IgD-negative memory B cell (primary cell): Measurements from ENCODE around the gene ARRB1. TPM values are rescaled to one million over a fixed set of nuclear protein-coding genes. Genes with fewer than 3 reads are reported as not detected.

ENCODE experiments used
- H3K27ac Mint-ChIP-seq, 3 donors: one replicate each; pipeline ENCODE4 v1.8.0; 2020 to 2022; ENCODE audit warnings: mild to moderate bottlenecking in 3 of 3, mixed read lengths in 3 of 3, moderate library complexity in 1 of 3
- H3K27me3 Mint-ChIP-seq: one replicate; pipeline ENCODE4 v1.8.0; 2021; ENCODE audit warnings: mixed read lengths
- H3K36me3 Mint-ChIP-seq: one replicate; pipeline ENCODE4 v1.8.0; 2020; ENCODE audit warnings: mild to moderate bottlenecking, mixed read lengths
- H3K4me1 Mint-ChIP-seq, 3 donors: one replicate each; pipeline ENCODE4 v1.8.0; 2020 to 2022; ENCODE audit warnings: mixed read lengths in 3 of 3, mild to moderate bottlenecking in 1 of 3
- H3K4me3 Mint-ChIP-seq, 4 donors: one replicate each; pipeline ENCODE4 v1.8.0; 2020 to 2022; ENCODE audit warnings: mild to moderate bottlenecking in 4 of 4, mixed read lengths in 4 of 4, moderate library complexity in 3 of 4
- H3K9me3 Mint-ChIP-seq, 3 donors: one replicate each; pipeline ENCODE4 v1.8.0; 2020 to 2021; ENCODE audit warnings: mixed read lengths in 3 of 3, mild to moderate bottlenecking in 1 of 3
- polyA plus RNA-seq: library from polyadenylated mRNA; unstranded; fragments of 300-500 nt; fragmentation: Illumina TruSeq; gene quantifications from one replicate; pipeline ENCODE4 v1.2.3, GENCODE V29; 2021

ARRB1 gene
- polyA plus RNA-seq, 1 donor from 2014 or later: 3.0 TPM

GRCh38 chr11:75264356-75264755 is 87.1 kb downstream of the ARRB1 start:
- Mint-ChIP-seq H3K4me3 (peak overlapping the region in 2 of 4 donors; percentile 57 to 70), H3K27me3 (no peaks in the 10 kb centered on the region), H3K27ac (peak overlapping the region in 2 of 3 donors; percentile 23 to 86), H3K36me3 (peaks cover 1% of the 10 kb centered on the region), H3K9me3 (no peaks in the 10 kb centered on the region), H3K4me1 (peaks cover 20 to 37% (median 26%) of the 10 kb centered on the region in 3 donors)

- peaks cover 20 to 37% (median 26%) of the 10 kb centered on the region in 3 donors for H3K4me1 Mint-ChIP-seq
- no peaks in the 10 kb centered on the region for H3K27me3 Mint-ChIP-seq
- H3K4me3 Mint-ChIP-seq: peak overlapping the region in 2 of 4 donors; percentile 57 to 70
- peak overlapping the region in 2 of 3 donors; percentile 23 to 86 for H3K27ac Mint-ChIP-seq
- no peaks in the 10 kb centered on the region for H3K9me3 Mint-ChIP-seq
- peaks cover 1% of the 10 kb centered on the region for H3K36me3 Mint-ChIP-seq
Observed at GRCh38 chr11:75263944-75264349, 87.5 kb downstream of the ARRB1 start.

- H3K27me3 Mint-ChIP-seq: no peaks in the 10 kb centered on the region
- peaks cover 20 to 37% (median 26%) of the 10 kb centered on the region in 3 donors for H3K4me1 Mint-ChIP-seq
- H3K36me3 Mint-ChIP-seq: peaks cover 1% of the 10 kb centered on the region
- no peaks in the 10 kb centered on the region for H3K9me3 Mint-ChIP-seq
- H3K27ac Mint-ChIP-seq: peak overlapping the region in 2 of 3 donors; percentile 23 to 86
- H3K4me3 Mint-ChIP-seq: peak overlapping the region in 3 of 4 donors; percentile 11 to 70 (median 57)
Observed at GRCh38 chr11:75262961-75263852, 88.3 kb downstream of the ARRB1 start.

- no peak overlapping the region for H3K27ac Mint-ChIP-seq
- peaks cover 1% of the 10 kb centered on the region for H3K36me3 Mint-ChIP-seq
- peaks cover 0 to 2% (median 0%) of the 10 kb centered on the region in 3 donors for H3K9me3 Mint-ChIP-seq
- no peak overlapping the region for H3K4me3 Mint-ChIP-seq
- peaks cover 20 to 35% (median 26%) of the 10 kb centered on the region in 3 donors for H3K4me1 Mint-ChIP-seq
- no peaks in the 10 kb centered on the region for H3K27me3 Mint-ChIP-seq
Observed at GRCh38 chr11:75262436-75262835, 89.0 kb downstream of the ARRB1 start.

- Mint-ChIP-seq H3K4me1 (peaks cover 20 to 35% (median 26%) of the 10 kb centered on the region in 3 donors), H3K9me3 (peaks cover 0 to 2% (median 0%) of the 10 kb centered on the region in 3 donors), H3K27me3 (no peaks in the 10 kb centered on the region), H3K27ac (peak overlapping the region in 2 of 3 donors; percentile 33 to 74), H3K4me3 (peak overlapping the region in 1 of 4 donors; percentile 65), H3K36me3 (peaks cover 1% of the 10 kb centered on the region)
Observed at GRCh38 chr11:75261902-75262361, 89.5 kb downstream of the ARRB1 start.

GRCh38 chr11:75260396-75261170 is 90.9 kb downstream of the ARRB1 start:
- peak overlapping the region in 1 of 3 donors; percentile 74 for H3K27ac Mint-ChIP-seq
- peaks cover 2% of the 10 kb centered on the region for H3K27me3 Mint-ChIP-seq
- peaks cover 2% of the 10 kb centered on the region for H3K36me3 Mint-ChIP-seq
- H3K9me3 Mint-ChIP-seq: peaks cover 0 to 2% (median 0%) of the 10 kb centered on the region in 3 donors
- no peak overlapping the region for H3K4me3 Mint-ChIP-seq
- H3K4me1 Mint-ChIP-seq: peaks cover 13 to 28% (median 21%) of the 10 kb centered on the region in 3 donors

- peaks cover 2% of the 10 kb centered on the region for H3K36me3 Mint-ChIP-seq
- no peak overlapping the region for H3K4me3 Mint-ChIP-seq
- peaks cover 2% of the 10 kb centered on the region for H3K27me3 Mint-ChIP-seq
- H3K4me1 Mint-ChIP-seq: no peaks in the 10 kb centered on the region
- peaks cover 0 to 10% (median 4%) of the 10 kb centered on the region in 3 donors for H3K9me3 Mint-ChIP-seq
- H3K27ac Mint-ChIP-seq: no peak overlapping the region
Observed at GRCh38 chr11:75254326-75254725, 97.1 kb downstream of the ARRB1 start.

- Mint-ChIP-seq H3K9me3 (peaks cover 0 to 8% (median 4%) of the 10 kb centered on the region in 3 donors), H3K27ac (no peak overlapping the region), H3K27me3 (peaks cover 6% of the 10 kb centered on the region), H3K36me3 (no peaks in the 10 kb centered on the region), H3K4me3 (no peak overlapping the region), H3K4me1 (peaks cover 0 to 3% (median 0%) of the 10 kb centered on the region in 3 donors)
Observed at GRCh38 chr11:75249704-75250103, 101.8 kb downstream of the ARRB1 start.

GRCh38 chr11:75248924-75249256 is 102.6 kb downstream of the ARRB1 start:
- Mint-ChIP-seq H3K4me3 (no peak overlapping the region), H3K4me1 (peaks cover 0 to 3% (median 0%) of the 10 kb centered on the region in 3 donors), H3K27ac (no peak overlapping the region), H3K9me3 (peaks cover 0 to 8% (median 4%) of the 10 kb centered on the region in 3 donors), H3K36me3 (no peaks in the 10 kb centered on the region), H3K27me3 (peaks cover 8% of the 10 kb centered on the region)

GRCh38 chr11:75246671-75247350 is 104.7 kb downstream of the ARRB1 start:
- Mint-ChIP-seq H3K4me3 (no peak overlapping the region), H3K9me3 (no peaks in the 10 kb centered on the region), H3K36me3 (no peaks in the 10 kb centered on the region), H3K27me3 (peaks cover 24% of the 10 kb centered on the region), H3K27ac (no peak overlapping the region), H3K4me1 (peaks cover 0 to 5% (median 3%) of the 10 kb centered on the region in 3 donors)

- H3K27me3 Mint-ChIP-seq: peaks cover 25% of the 10 kb centered on the region
Observed at GRCh38 chr11:75246006-75246670, 105.3 kb downstream of the ARRB1 start.

GRCh38 chr11:75245356-75246005 is 106.0 kb downstream of the ARRB1 start:
- Mint-ChIP-seq H3K36me3 (no peaks in the 10 kb centered on the region), H3K27me3 (peaks cover 25% of the 10 kb centered on the region), H3K4me3 (no peak overlapping the region), H3K4me1 (peaks cover 0 to 5% (median 3%) of the 10 kb centered on the region in 3 donors), H3K9me3 (no peaks in the 10 kb centered on the region), H3K27ac (peak overlapping the region in 2 of 3 donors; percentile 38 to 50)

More at GRCh38 chr11:75246006-75246670, 105.3 kb downstream of the ARRB1 start:
- Mint-ChIP-seq H3K4me3 (no peak overlapping the region), H3K27ac (no peak overlapping the region), H3K9me3 (no peaks in the 10 kb centered on the region), H3K36me3 (no peaks in the 10 kb centered on the region), H3K4me1 (peaks cover 0 to 5% (median 3%) of the 10 kb centered on the region in 3 donors)

GRCh38 chr11:75244052-75244814 is 107.2 kb downstream of the ARRB1 start:
- no peaks in the 10 kb centered on the region for H3K9me3 Mint-ChIP-seq
- H3K27ac Mint-ChIP-seq: no peak overlapping the region
- peaks cover 0 to 5% (median 3%) of the 10 kb centered on the region in 3 donors for H3K4me1 Mint-ChIP-seq
- H3K36me3 Mint-ChIP-seq: no peaks in the 10 kb centered on the region
- peaks cover 37% of the 10 kb centered on the region for H3K27me3 Mint-ChIP-seq
- no peak overlapping the region for H3K4me3 Mint-ChIP-seq
